H1 (cell line): ENCODE data around the gene SAMM50. TPM values are rescaled to one million over a fixed set of nuclear protein-coding genes. Genes with fewer than 3 reads are reported as not detected.
A peak's percentile ranks its signal among the peaks of the same experiment; 100 is the strongest.

Experiments used
- CTCF ChIA-PET: fragments of 300-600 bp; sonication (Branson Sonifier 250); formaldehyde crosslinking; loops from one replicate; lab custom pipeline; 2021; ENCODE audit not compliant: partially characterized antibody; lab: Charles Lee
- POLR2A ChIA-PET: fragments of 300-600 bp; sonication (Branson Sonifier 250); formaldehyde crosslinking; loops from one replicate; lab custom pipeline; 2021; ENCODE audit warnings: inconsistent platforms; ENCODE audit not compliant: partially characterized antibody; lab: Charles Lee
- DNase-seq, 2 experiments: peaks; one replicate each; pipeline versions ENCODE4 v3.0.0 to v3.0.0-alpha.2; 2010 to 2022; ENCODE audit warnings: low spot score in 2 of 2, low read depth in 1 of 2, mixed read lengths in 1 of 2
- FAIRE-seq: peaks from 2 replicates; lab custom pipeline; 2011; peaks lifted over from hg19 to GRCh38; lab: Jason Lieb, UNC
- H2AFZ ChIP-seq: 2 replicates; pipeline ENCODE4 v1.8.1; 2012; ENCODE audit warnings: low read length, inconsistent platforms
- H2AK5ac ChIP-seq: 2 replicates; pipeline ENCODE4 v1.6.1; 2013; ENCODE audit warnings: low read depth, low read length
- H2BK120ac ChIP-seq: replicated peaks from 2 replicates; pipeline ENCODE3; 2013; ENCODE audit warnings: low read depth, low read length, inconsistent platforms
- H2BK12ac ChIP-seq: 2 replicates; pipeline ENCODE4 v1.6.1; 2013; ENCODE audit warnings: low read depth, low read length
- H2BK15ac ChIP-seq: 2 replicates; pipeline ENCODE4 v1.6.1; 2013; ENCODE audit warnings: low read length
- H2BK20ac ChIP-seq: 2 replicates; pipeline ENCODE4 v1.6.1; 2013; ENCODE audit warnings: low read length
- H2BK5ac ChIP-seq: 2 replicates; pipeline ENCODE4 v1.6.1; 2013; ENCODE audit warnings: low read depth, low read length
- H3K14ac ChIP-seq: 2 replicates; pipeline ENCODE4 v1.6.1; 2013; ENCODE audit warnings: inconsistent platforms; ENCODE audit not compliant: insufficient read length
- H3K18ac ChIP-seq: 2 replicates; pipeline ENCODE4 v1.6.1; 2013; ENCODE audit warnings: low read length; ENCODE audit errors: extremely low read depth
- H3K23ac ChIP-seq: 2 replicates; pipeline ENCODE4 v1.6.1; 2013; ENCODE audit warnings: inconsistent platforms; ENCODE audit not compliant: insufficient read length
- H3K23me2 ChIP-seq: 2 replicates; pipeline ENCODE4 v1.6.1; 2013; ENCODE audit warnings: low read depth, low read length
- H3K27ac ChIP-seq: 2 replicates; pipeline ENCODE4 v1.6.1; 2011; ENCODE audit warnings: low read depth, low read length, inconsistent platforms
- H3K27me3 ChIP-seq, 4 experiments: replicated peaks in 1 of 4; 1 replicate in 1 of 4; 2 replicates in 3 of 4; pipeline versions ENCODE4 v1.6.1 to v1.8.1; 2011 to 2013; ENCODE audit warnings: low read length in 3 of 4, mild to moderate bottlenecking in 3 of 4, inconsistent platforms in 2 of 4, mixed read lengths in 2 of 4, moderate library complexity in 1 of 4; ENCODE audit not compliant: control insufficient read depth in 3 of 4, insufficient read depth in 3 of 4; ENCODE audit errors: extremely low read depth in 1 of 4
- H3K36me3 ChIP-seq, 4 experiments: 2 replicates each; pipeline versions ENCODE4 v1.6.1 to v1.8.1; 2011 to 2013; ENCODE audit warnings: mild to moderate bottlenecking in 4 of 4, low read length in 3 of 4, moderate library complexity in 2 of 4, control low read depth in 1 of 4, inconsistent platforms in 1 of 4; ENCODE audit not compliant: insufficient read depth in 4 of 4, control insufficient read depth in 2 of 4
- H3K4ac ChIP-seq: replicated peaks from 2 replicates; pipeline ENCODE3; 2013; ENCODE audit warnings: low read length, low read depth, mixed read lengths, inconsistent platforms; ENCODE audit not compliant: insufficient read length
- H3K4me1 ChIP-seq, 4 experiments: replicated peaks in 1 of 4; 1 replicate in 1 of 4; 2 replicates in 3 of 4; pipeline versions ENCODE4 v1.6.1 to v1.8.1; 2011 to 2013; ENCODE audit warnings: low read length in 3 of 4, inconsistent platforms in 2 of 4, mixed read lengths in 1 of 4; ENCODE audit not compliant: insufficient read depth in 4 of 4, control insufficient read depth in 3 of 4
- H3K4me2 ChIP-seq, 2 experiments: 2 replicates each; pipeline versions ENCODE4 v1.6.1 to v1.8.1; 2011 to 2013; ENCODE audit warnings: low read depth in 2 of 2, low read length in 2 of 2, control low read depth in 1 of 2, inconsistent platforms in 1 of 2, mild to moderate bottlenecking in 1 of 2; ENCODE audit not compliant: insufficient read depth in 1 of 2
- H3K4me3 ChIP-seq, 4 experiments: fragments of 200-600, 300-600 bp in 1 of 4; sonication (generic), shearing (Covaris generic), sonication (Bioruptor Twin) in 1 of 4; 2 replicates each; pipeline versions ENCODE4 v1.5.1 to v1.8.1; 2011 to 2016; ENCODE audit warnings: low read length in 4 of 4, low read depth in 3 of 4, control low read depth in 2 of 4, inconsistent platforms in 2 of 4, mild to moderate bottlenecking in 2 of 4, mixed read lengths in 1 of 4, moderate library complexity in 1 of 4; ENCODE audit not compliant: insufficient read depth in 2 of 4; ENCODE audit errors: extremely low read depth in 1 of 4
- H3K56ac ChIP-seq: replicated peaks from 2 replicates; pipeline ENCODE3; 2013; ENCODE audit warnings: low read depth, mild to moderate bottlenecking, mixed read lengths, low read length, inconsistent platforms; ENCODE audit not compliant: insufficient read length
- H3K79me1 ChIP-seq: 2 replicates; pipeline ENCODE4 v1.6.1; 2013; ENCODE audit warnings: low read depth, low read length, control low read depth
- H3K79me2 ChIP-seq, 2 experiments: 2 replicates each; pipeline versions ENCODE4 v1.6.1 to v1.8.1; 2012 to 2013; ENCODE audit warnings: low read length in 2 of 2, mild to moderate bottlenecking in 2 of 2, inconsistent platforms in 1 of 2; ENCODE audit not compliant: insufficient read depth in 2 of 2, control insufficient read depth in 1 of 2
- H3K9ac ChIP-seq, 4 experiments: replicated peaks in 1 of 4; 1 replicate in 1 of 4; 2 replicates in 3 of 4; pipeline versions ENCODE4 v1.6.1 to v1.8.1; 2011 to 2013; ENCODE audit warnings: low read depth in 3 of 4, low read length in 3 of 4, control low read depth in 2 of 4, mild to moderate bottlenecking in 2 of 4, moderate library complexity in 2 of 4, inconsistent platforms in 1 of 4; ENCODE audit errors: extremely low read depth in 1 of 4
- H3K9me3 ChIP-seq, 2 experiments: 2 replicates each; pipeline versions ENCODE4 v1.6.1 to v1.8.1; 2012 to 2013; ENCODE audit warnings: mild to moderate bottlenecking in 2 of 2, moderate library complexity in 2 of 2, control low read depth in 1 of 2, inconsistent platforms in 1 of 2, low read depth in 1 of 2, low read length in 1 of 2, mixed read lengths in 1 of 2; ENCODE audit not compliant: insufficient read depth in 2 of 2
- H4K20me1 ChIP-seq, 2 experiments: replicated peaks in 1 of 2; 2 replicates each; pipeline versions ENCODE3 to v1.8.1; 2011 to 2013; ENCODE audit warnings: inconsistent platforms in 2 of 2, low read length in 2 of 2, mild to moderate bottlenecking in 1 of 2; ENCODE audit not compliant: insufficient read depth in 2 of 2, control insufficient read depth in 1 of 2
- H4K5ac ChIP-seq: 2 replicates; pipeline ENCODE4 v1.6.1; 2013; ENCODE audit warnings: low read length, low read depth, mixed read lengths, inconsistent platforms; ENCODE audit not compliant: insufficient read length
- H4K8ac ChIP-seq: 2 replicates; pipeline ENCODE4 v1.8.0; 2013; ENCODE audit warnings: mild to moderate bottlenecking, moderate library complexity, low read length, inconsistent platforms; ENCODE audit not compliant: insufficient read depth; ENCODE audit errors: extremely low read depth
- H4K91ac ChIP-seq: replicated peaks from 2 replicates; pipeline ENCODE3; 2013; ENCODE audit warnings: low read length, mixed read lengths, inconsistent platforms; ENCODE audit not compliant: insufficient read length
- JUN ChIP-seq: IDR thresholded peaks from 2 replicates; pipeline ENCODE4 v1.6.1; 2011; ENCODE audit warnings: low read depth, mild to moderate bottlenecking, improper control_type of control experiment, low read length
- MAFK ChIP-seq: IDR thresholded peaks from 2 replicates; pipeline ENCODE4 v1.6.1; 2012; ENCODE audit warnings: low read depth, mild to moderate bottlenecking, improper control_type of control experiment, low read length
- WGBS, 2 experiments: shearing (Covaris generic) in 1 of 2; methylation state at CpG; one replicate each; pipeline versions ENCODE4 v1.1.6 to v1.1.7; 2013 to 2015; ENCODE audit warnings: low lambda C conversion rate in 2 of 2, mixed read lengths in 2 of 2, inconsistent platforms in 1 of 2, low coverage in 1 of 2, missing lambda C conversion rate in 1 of 2; ENCODE audit not compliant: insufficient replicate concordance in 2 of 2, insufficient coverage in 1 of 2, insufficient read length in 1 of 2; ENCODE audit errors: extremely low coverage in 1 of 2, missing lambda C conversion rate in 1 of 2; 5-methylcytosine and 5-hydroxymethylcytosine counted together
- polyA plus RNA-seq, 7 experiments: library from polyadenylated mRNA; depleted of rRNA in 3 of 7; stranded (reverse) in 5 of 7; unstranded in 2 of 7; fragments of >200 nt in 5 of 7; fragments of 200-250 nt in 2 of 7; gene quantifications; 1 replicate in 5 of 7; 2 replicates in 1 of 7; 4 replicates in 1 of 7; pipeline versions ENCODE4 v1.2.1 to v1.2.3, GENCODE V29; 2011 to 2013; ENCODE audit warnings: missing spikeins in 2 of 7, mixed read lengths in 2 of 7
- total RNA-seq: library from RNA; stranded (reverse); fragmentation: NEBNext Ultra II Directional; extraction: Animal tissue kit (Norgen Biotek cat#: 25700); gene quantifications from 2 replicates; pipeline ENCODE4 v1.2.1, GENCODE V29; 2021

Gene SAMM50
- total and polyA plus RNA-seq, 2 of the 8 experiments (the other 6 are each of a cell fraction or from before 2014, with no cell fraction given), result 45.4 to 70.3 TPM

GRCh38 chr22:43967069-43967468, 11.8 kb downstream of the SAMM50 start:
- Histone ChIP-seq H3K18ac (no peak overlapping the region), H4K20me1 (peaks cover 0 to 11% of the 10 kb centered on the region in 2 experiments), H3K4ac (no peak overlapping the region), H4K91ac (no peak overlapping the region), H3K9me3 (no peaks in the 10 kb centered on the region), H3K4me1 (no peaks in the 10 kb centered on the region), H3K79me1 (no peaks in the 10 kb centered on the region), H3K4me3 (no peak overlapping the region), H4K8ac (no peak overlapping the region), H2BK5ac (no peak overlapping the region), H3K4me2 (no peak overlapping the region), H3K14ac (no peak overlapping the region), H2BK20ac (no peak overlapping the region), H3K36me3 (peaks cover 8 to 55% (median 37%) of the 10 kb centered on the region in 4 experiments; a peak in 7 of 8 replicates), H3K56ac (no peak overlapping the region), H3K23me2 (no peaks in the 10 kb centered on the region), H3K27ac (no peak overlapping the region), H3K27me3 (no peaks in the 10 kb centered on the region), H2BK12ac (no peak overlapping the region), H3K9ac (no peak overlapping the region), H2BK120ac (no peak overlapping the region), H2AFZ (no peak overlapping the region), H2BK15ac (no peak overlapping the region), H4K5ac (no peak overlapping the region), H2AK5ac (no peak overlapping the region)
- ChIA-PET CTCF (interaction anchor here (1.0 to 1.1 kb wide), 3 partner anchors 21 to 660 kb away, joined by 3 to 4 read pairs (median 4); no protein-coding TSS in a partner anchor), POLR2A (interaction anchor here (0.5 to 1.0 kb wide), 2 partner anchors 16 to 586 kb away, joined by 3 to 4 read pairs; no protein-coding TSS in a partner anchor)
- FAIRE-seq, result no peak
- no peak for DNase-seq
- TF ChIP-seq MAFK (peak; percentile 71), JUN (no peak)
- TF ChIP-seq, all 59 proteins: peak for 1
- no peaks in the 10 kb centered on the region for H3K79me2 ChIP-seq
- no peak overlapping the region for H3K23ac ChIP-seq
- 94% methylated on average over 7 of the region's 7 CpGs; no CpG with 5 or more reads in 1 of the 2 experiments for WGBS, 2 experiments
